Stimulated activated CD4-positive, alpha-beta T cell treated with anti-CD3 and anti-CD28 coated beads, Interleukin-1b, Interleukin-23, amount 100 ng/mL, for 24 hours (primary cell): Measurements from ENCODE around the gene L3HYPDH.

Experiments
- DNase-seq, 4 experiments: peaks; one replicate each; pipeline ENCODE4 v3.0.0-alpha.2; 2020; ENCODE audit warnings: low read depth in 4 of 4, low spot score in 1 of 4

The L3HYPDH gene

GRCh38 chr14:59483819-59484638 is at the start of gene L3HYPDH, which contains the start of gene JKAMP:
TSS of gene L3HYPDH (minus strand) at chr14:59484408. CDS start at chr14:59484316, 92 bp downstream.
TSS of gene JKAMP (plus strand) at chr14:59484517. CDS start at chr14:59484590, 73 bp downstream.
- DNase-seq: peak; percentile 96 to 99 (median 98)

GRCh38 chr14:59532419-59532818 is 48.2 kb upstream of the L3HYPDH start:
- DNase-seq: no peak

GRCh38 chr14:59530349-59530748 is 46.1 kb upstream of the L3HYPDH start:
- no peak for DNase-seq

- DNase-seq: no peak
Observed at GRCh38 chr14:59529189-59529588, 45.0 kb upstream of the L3HYPDH start.

GRCh38 chr14:59520224-59520623 is 36.0 kb upstream of the L3HYPDH start:
- no peak for DNase-seq

- no peak for DNase-seq
Observed at GRCh38 chr14:59511916-59512575, 27.8 kb upstream of the L3HYPDH start.

GRCh38 chr14:59510966-59511365 is 26.8 kb upstream of the L3HYPDH start:
- no peak for DNase-seq

- no peak for DNase-seq
Observed at GRCh38 chr14:59510001-59510400, 25.8 kb upstream of the L3HYPDH start.

- no peak for DNase-seq
Observed at GRCh38 chr14:59509101-59509500, 24.9 kb upstream of the L3HYPDH start.

- DNase-seq: no peak
Observed at GRCh38 chr14:59507752-59508103, 23.5 kb upstream of the L3HYPDH start.

GRCh38 chr14:59507063-59507751 is 23.0 kb upstream of the L3HYPDH start:
- DNase-seq: peak in 1 of 4 experiments; percentile 39

GRCh38 chr14:59503256-59503655 is 19.0 kb upstream of the L3HYPDH start:
- no peak for DNase-seq

GRCh38 chr14:59500732-59501131 is 16.5 kb upstream of the L3HYPDH start:
- DNase-seq: no peak

- no peak for DNase-seq
Observed at GRCh38 chr14:59492384-59492783, 8.2 kb upstream of the L3HYPDH start.

- DNase-seq: no peak
Observed at GRCh38 chr14:59490756-59491155, 6.5 kb upstream of the L3HYPDH start.

GRCh38 chr14:59484639-59485175 is 499 bp upstream of the L3HYPDH start:
- DNase-seq: no peak

- DNase-seq: no peak
Observed at GRCh38 chr14:59483363-59483762, 845 bp downstream of the L3HYPDH start.

GRCh38 chr14:59482541-59483331 is 1.5 kb downstream of the L3HYPDH start:
- no peak for DNase-seq

- DNase-seq: no peak
Observed at GRCh38 chr14:59481871-59482540, 2.2 kb downstream of the L3HYPDH start.

GRCh38 chr14:59481407-59481806 is 2.8 kb downstream of the L3HYPDH start:
- no peak for DNase-seq
